GM18517 (cell line): ENCODE data around the gene ETF1.

Experiments
- ATAC-seq: cut with Tn5 transposase; IDR thresholded peaks from one replicate; pipeline ENCODE4 v1.9.1; 2021; ENCODE audit warnings: mild to moderate bottlenecking, moderate library complexity; ENCODE audit not compliant: unreplicated experiment

ETF1 gene

DNA sequence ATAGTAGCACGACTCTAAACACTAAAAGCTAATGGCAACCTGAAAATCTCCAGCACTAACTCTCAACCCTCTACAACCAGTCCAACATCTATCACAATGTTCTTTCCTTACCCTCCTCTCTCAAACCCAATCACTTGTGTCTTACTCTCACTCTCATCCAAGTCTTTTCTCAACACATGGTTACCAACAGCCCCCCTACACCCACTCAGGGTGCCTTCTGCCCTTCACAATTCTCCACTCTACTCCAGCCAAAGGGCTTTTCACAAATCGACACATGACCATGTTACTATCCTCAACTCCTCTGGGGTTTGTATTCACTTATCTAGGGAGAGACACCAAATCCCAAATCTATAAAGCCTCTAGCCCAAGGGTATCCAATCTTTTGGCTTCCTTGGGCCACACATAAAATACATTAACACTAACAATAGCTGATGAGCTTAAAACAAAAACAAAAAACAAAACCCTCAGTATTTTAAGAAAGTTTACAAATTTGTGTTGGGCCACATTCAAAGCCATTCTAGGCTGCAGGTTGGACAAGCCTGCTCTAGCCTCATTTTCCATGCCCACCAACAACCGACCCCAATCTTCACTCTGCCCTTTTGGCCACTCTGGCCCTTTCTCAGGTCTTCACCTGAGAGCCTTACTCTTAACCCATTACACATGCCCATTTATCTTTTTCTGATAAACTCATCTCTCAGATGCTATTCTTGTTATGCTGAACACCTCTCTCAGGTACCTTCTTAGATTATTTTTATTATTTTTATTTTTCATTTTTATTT lies 20.5 kb upstream of the ETF1 start:
- ATAC-seq, result no peak

DNA sequence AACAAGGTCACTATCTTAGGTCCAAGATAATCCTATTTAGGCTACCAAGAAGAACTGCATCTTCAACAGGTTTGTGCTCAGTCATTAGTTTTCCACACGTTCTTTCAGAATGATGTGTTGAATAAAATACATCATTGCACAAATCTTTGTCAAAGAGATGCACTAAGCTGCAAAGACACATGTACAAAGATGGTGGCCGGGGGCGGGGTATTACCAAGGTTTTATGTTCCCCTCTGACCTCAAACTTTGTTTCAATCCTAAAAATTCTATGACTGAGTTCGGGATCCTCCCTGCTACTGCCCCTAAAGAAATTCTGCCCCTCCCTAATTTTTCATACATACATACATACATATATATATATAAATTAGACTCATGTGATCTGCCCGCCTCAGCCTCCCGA lies 17.9 kb upstream of the ETF1 start:
- no peak for ATAC-seq

DNA sequence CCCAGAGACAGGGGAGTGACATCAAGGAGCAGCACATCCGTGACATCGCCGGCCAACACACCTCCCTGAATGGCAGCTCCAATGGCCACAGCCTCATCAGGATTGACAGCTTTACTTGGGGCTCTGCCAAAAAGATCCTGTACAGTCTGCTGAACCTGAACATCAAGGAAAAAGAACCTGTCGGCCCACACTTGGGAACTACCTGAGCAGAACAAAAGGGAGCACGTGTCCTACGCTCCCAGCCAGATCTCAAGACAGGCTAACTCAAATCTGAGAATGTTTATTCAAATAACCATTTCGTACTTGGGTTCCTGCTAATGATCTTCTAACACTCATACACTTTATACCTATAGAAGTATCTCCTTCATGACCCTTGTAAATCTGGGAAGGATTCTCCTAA lies 16.9 kb upstream of the ETF1 start:
- no peak for ATAC-seq

DNA sequence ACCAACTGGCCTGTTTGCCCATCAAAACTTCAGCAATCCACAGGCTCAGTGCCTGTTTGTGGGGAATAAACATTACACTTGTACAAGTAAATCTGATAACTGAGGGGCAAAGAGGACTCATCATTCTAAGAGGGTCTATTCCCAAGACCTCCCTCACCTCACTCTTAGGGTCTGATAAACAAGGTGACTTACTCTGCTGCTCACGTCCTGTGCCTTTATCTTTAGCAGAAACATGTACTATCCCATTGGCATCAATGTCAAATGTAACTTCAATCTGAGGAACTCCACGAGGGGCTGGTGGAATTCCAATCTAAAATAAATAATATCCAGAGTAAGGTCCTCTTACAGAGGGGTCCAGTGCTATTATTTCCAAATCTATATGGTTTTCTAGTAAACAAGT lies 14.6 kb upstream of the ETF1 start:
- ATAC-seq, result no peak

DNA sequence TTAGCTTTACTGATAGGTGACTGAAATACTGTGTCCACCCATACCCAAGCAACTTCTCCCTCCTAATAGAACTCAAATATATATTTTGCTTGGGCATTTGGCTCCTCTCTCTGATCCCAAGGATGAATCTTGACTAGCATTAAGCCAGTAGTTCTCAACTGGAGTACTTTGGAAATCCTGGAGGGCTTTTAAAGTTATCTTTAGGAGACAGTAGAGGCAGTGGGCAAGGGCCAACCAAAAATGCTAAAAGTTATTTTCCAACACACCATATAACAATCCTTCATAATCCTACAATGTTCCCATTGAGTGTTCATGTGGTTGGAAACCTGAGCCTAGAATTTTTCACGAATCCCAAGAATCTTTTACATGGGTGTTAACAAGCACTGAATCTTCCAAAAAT lies 11.1 kb upstream of the ETF1 start:
- no peak for ATAC-seq

DNA sequence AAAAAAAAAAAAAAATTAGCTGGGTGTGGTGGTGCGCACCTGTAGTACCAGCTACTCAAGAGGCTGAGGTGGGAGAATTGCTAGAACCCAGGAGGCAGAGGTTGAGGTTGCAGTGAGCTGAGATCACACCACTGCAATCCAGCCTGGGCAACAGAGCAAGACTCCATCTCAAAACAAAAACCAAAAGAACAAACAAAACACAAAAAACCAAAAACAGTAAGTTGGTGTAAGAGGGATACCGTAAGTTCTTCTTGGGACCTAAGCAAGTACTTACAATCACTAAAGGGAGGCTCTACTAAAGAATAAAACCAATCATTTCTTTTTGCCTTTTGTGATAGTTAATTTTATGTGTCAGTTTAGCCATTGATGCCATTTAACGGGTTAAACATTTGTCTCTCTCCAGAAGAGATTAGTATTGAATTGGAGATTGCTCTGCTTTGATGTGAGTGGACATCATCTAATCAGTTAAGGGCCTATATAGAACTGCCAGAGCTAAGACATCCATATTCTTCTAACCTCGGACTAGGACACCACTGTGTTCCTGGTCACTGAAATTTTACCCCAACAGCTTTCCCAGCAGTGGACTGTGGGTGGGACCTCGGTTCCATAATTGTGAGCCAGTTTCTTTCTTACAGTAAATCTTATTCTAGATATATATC lies 10.5 kb upstream of the ETF1 start:
- no peak for ATAC-seq

DNA sequence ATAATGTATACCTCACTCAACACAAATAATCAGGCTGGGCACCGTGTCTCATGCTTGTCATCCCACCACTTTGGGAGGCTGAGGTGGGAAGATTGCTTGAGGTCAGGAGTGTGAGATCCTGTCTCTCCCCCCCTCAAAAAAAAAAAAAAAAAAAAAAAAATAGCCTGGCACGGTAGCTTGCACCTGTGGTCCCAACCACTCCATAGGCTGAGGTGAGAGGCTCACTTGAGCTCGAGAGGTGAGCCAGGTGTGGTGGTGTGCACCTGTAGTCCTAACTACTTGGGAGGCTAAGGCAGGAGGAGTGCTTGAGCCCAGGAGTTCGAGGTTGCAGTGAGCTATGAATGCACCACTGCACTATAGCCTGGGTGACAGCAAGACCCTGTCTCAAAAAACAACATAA lies 9.6 kb upstream of the ETF1 start:
- no peak for ATAC-seq

DNA sequence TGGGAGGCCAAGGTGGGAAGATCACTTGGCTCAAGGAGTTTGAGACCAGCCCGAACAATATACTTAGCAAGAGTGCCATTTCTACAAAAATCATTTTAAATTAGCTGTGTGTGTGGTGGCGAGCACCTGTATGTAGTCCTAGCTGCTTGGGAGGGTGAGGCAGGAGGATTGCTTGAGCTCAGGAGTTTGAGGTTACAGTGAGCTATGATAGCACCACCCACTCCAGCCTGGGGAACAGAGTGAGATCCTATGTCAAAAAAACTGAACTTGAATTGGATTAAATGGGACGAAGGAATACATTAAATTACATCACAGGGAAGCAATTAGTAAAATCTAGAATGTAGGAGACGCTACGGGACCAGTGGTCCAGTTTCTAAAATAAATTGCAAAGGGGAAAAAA lies 6.4 kb upstream of the ETF1 start:
- ATAC-seq, result no peak

DNA sequence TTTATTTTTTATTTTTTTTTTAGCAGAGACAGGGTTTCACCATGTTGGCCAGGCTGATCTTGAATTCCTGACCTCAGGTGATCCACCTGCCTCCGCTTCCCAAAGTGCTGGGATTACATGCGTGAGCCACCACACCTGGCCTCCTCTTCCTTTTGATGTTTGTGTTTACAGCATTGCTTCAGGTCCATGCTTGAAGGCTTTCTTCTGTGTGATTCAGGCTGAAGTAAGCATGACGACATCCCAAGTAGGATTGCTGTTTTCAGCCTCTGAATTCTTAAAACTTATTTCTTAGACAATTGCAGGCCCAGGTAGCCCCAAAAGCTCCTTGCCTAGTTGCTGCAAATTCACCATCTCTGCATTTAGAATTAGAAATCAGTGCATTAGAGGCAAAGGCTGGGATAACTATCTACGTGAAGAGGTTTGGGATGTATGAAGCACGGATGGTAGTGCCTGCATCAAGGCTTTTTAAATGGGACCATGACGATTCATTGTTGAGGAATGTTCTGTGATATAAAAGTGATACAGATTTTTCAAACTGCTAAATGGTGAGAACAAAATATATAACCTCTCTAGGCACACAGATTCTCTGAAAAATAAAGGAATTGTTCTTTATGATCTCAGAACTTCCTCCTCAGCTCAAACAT lies 3.0 kb upstream of the ETF1 start:
- ATAC-seq, result no peak

DNA sequence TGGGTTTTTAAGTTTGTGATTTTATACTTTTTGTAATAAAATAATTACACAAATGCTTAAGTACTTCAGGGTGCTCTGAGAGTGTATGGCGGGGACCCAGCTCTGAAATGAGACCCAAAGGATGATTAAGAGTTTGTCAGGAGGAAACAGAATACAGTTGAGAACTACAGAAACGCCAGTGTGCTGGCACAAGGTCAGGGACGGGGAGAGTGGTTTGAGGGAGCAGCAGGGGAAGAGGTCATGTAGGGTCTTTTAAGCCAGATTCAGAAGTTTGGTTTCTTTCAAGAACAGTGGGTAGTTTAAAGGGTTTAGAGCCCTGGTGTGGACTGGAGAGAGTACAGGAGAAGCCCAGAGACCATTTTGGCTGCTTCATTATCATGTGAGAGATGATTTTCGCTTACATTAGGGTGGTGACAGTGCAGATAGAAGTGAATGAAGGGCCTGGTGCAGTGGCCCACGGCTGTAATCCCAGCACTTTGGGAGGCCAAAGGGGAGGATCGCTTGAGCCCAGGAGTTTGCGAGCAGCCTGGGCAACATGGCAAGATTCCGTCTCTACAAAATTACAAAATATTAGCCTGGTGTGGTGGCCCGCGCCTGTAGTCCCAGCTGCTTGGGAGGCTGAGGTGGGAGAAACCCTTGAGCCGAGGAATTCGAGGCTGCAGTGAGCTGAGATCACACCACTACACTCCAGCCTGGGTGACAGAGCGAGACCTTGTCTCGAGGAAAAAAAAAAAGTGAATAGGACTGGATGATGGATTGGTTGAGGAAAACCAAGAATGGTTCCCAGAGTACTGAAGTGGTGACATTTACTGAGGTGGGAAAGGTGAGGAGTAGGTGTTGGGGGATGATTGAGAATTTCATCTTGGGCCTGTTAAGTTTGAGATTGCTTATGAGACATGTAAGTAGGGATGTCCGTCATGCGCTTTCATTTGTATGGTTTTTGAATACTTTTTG lies 1.4 kb upstream of the ETF1 start:
- no peak for ATAC-seq

DNA sequence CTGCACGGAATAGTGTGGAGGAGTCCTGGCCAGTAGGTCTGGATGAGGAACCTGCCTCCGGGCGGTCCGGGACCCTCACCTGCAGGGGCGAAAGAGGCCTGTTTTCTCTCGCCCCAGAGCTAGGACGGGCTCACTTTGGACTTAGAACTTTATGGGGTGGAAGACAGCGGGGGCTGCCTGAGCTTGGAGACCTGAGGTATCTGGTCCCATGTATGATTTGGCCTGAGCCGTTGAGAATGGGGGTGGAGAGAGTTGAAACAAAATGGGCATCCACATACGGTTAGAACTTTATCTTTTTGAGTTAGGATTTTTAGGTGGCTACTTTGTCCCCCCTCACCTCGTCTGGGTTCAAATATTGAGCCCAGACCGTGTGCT lies 681 bp upstream of the ETF1 start:
- ATAC-seq, result peak; percentile 45

DNA sequence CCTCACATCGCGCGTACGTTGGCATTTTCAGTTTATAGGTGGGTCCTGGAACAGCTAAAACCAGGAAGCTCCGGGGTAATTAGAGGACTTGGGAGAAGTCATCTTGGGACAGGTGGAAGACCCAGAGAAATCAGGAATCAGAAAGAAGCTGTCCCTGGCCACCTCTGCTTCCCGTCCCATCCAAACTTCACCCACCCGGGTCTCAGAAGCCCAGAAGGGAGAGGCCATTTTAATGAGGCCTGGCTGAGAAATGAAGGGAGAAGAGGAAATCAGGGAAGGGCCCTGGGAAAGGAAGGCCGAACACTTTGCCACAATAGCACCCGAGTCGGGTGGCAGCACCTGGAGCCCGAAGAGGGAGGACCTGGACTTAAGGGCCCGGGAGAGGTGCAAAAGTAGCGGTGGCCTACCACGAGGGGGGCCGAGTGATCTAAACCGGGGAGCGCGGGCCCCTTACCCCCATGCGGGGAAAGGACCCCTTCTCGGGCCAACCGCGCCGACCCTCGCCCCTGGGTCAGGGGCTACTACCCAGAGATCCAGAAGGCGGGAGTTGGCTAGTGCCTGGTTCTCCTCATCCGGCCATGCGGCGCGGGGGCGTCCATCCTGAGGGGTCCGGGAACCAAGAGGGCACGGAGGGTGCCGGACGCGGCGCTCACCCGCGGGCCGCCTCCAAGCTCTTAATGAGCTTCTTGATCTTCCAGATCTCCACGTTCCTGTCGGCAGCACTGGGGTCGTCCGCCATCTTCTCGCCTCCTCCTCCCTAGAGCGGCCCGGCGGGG lies 668 bp downstream of the ETF1 start:
- ATAC-seq, result peak; percentile 4

DNA sequence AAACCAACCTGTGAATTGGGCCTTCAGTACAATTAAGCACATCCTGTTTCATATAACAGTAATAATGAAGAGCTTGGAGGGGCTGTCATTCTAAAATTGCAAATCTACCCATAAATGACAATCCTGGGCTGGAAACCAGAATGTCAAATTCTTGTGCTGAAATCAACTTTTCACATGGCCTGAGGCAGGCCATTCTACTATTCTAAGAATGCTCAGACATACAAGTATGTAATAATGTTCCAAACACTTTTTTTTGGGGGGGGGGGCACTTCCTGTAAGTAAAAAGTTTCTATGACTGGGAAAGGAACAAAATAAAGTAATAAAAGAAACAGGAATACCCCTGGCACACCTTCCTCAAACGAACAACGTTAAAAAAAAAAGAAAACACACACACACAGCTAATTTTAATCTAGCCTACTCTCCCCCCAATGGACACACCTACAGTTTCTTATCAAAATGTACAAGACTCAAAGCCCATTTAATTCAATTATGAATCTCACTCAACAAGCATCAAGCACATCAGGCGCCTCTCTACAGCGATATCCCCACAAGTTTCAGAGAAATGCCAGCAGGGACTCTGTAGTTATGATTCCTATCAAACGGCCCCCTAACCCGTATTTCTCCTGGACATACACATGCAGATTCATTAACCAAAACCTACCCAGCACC lies 1.4 kb downstream of the ETF1 start:
- ATAC-seq, result no peak

DNA sequence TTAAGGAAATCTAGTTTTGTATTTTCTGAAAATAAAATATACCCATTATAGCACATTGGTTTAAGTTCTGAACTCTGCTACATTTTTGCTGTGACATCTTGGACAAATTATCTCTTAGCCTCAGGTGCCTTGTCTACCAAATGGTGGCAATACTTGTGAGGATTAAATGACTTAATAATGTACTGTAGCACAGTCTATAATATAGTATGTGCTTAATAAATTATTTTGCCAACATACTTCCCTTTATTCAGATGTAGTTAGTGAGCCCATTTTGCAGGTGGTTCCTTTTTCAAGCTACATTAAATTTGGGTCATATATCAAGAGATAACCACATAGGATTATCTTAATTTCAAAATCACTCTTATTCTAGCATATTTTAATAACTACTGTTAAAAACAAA lies 3.2 kb downstream of the ETF1 start:
- ATAC-seq, result no peak

DNA sequence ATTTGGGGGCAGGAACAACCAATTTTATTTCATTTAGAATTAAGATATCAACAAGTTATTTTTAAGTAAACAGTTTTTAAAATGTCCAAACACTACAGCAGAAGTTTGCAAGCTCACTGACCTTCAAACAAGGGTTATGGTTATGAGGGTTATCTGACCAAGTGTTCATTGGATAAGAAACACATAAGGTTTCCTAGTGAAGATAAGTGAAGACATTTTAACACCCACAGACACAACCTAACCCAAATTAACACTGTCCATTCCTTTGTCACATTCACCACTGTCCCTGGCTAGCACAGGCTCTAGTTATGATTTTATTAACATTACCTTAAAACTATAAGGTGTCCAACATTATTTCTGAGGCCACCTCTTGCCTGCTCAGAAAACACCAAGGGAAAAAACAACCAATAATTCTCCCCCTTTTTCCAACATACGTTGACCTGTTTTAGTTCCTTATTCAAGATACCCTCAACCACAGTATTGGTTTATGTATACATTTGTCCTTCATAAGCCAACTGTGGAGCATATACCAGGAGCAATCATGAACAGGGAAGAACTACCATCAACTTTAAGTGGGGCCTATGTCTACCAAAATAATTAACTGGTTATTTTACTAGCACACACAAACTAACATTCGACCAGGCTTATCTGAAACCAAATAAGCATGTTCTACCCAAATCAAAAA lies 4.0 kb downstream of the ETF1 start:
- no peak for ATAC-seq

DNA sequence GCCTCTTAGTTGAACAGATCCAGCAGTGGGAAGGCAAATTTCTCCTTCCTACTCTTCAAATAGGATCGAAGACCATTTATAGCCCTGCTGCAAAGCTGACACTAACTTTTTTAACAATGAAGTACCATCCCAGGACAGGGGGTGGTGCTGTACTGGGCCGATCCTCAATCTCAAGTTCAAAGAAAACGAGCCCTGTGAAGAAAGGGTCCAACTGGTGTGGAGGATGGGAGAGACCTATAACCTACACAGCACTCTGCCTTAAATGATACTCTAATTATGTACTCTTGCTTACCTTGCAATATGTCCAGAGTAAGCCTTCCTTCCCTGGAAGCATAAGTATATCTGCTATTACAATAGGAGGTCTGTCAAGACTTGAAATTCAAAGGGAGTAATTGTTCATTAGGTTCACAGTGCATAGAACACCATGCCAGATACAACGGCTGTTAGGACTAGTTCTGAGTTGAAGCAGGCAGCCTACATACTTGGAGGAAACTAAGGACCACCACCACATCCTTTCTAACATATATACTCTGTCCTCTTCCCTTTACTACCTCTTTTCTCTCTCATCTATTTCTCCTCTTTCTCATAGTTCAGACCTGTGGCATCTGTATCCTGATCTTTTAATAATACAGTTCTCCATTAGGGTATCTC lies 6.2 kb downstream of the ETF1 start:
- ATAC-seq, result no peak

DNA sequence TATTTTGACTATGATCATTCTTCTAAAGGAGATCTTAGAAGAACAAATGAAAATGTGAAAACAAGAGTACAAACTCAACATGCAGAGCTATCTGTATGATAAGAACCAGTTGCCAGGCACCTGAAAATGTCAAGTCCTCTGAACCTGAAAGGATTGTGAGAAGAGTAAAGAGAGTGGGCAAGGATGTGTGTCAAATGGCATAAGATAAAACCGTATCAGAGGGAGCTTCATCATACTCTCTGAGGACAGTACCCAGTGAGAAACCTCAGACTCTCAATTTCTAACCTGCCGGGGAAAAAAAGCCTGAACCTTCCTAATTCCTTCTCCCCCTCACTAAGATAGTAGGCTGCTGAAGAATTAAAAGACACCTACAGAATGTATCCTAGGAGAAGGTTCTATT lies 6.8 kb downstream of the ETF1 start:
- no peak for ATAC-seq

DNA sequence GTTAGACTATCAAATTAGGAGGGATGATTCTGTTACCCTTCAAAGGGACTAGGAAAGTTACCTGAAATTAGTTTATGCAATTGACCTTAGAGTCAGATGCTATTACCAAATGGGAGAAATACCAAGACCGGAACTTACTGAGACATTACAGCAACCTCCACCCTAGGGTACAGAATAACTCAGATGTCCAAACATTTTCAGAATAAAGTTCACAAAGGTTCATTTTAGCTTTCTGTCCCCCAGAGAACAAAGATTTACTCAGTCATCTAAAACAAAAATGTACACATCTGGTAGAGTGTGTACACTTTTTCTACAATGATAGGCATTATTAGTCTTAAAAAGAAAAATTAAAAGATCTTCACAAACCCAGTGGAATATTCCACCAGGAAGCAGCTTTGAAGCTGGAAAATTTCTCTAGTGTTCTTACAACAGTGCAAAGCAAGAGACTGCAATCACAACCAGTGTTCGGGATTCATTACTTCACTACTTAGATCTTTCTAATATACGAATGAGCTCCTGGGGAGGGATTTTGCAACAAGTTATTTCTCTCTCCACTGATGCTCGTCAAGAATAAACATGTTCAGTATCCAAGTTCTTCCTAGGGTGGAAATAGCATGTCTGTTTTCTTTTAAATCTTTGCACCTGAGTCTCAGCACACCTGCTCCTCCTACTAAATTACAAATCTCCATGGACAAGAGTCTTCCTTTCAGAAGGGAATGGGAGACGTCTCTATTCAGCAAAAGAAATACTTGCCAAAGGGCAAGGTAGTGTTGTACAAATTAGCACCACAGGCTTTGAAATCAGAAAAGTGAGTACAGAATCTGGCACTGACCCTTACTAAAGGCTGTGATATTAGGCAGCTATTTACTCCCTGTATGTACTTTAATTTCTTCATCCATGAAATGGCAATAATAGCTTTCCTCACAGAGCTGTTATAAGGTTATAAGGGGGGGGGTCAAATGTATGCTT lies 8.8 kb downstream of the ETF1 start:
- ATAC-seq, result no peak
